Peyer's patch (tissue), 4 donors: ENCODE results near the gene FMN1. TPM values are rescaled to one million over a fixed set of nuclear protein-coding genes. Genes with fewer than 3 reads are reported as not detected.

Experiments
- DNase-seq, 3 donors: peaks; one replicate each; pipeline ENCODE4 v3.0.0-alpha.2; 2017 to 2019
- H3K27ac ChIP-seq, 4 donors: fragments of 200-600 bp; sonication (generic); one replicate each; pipeline ENCODE4 v1.5.1; 2016 to 2019
- H3K27me3 ChIP-seq, 2 donors: fragments of 200-600 bp; sonication (generic); one replicate each; pipeline ENCODE4 v1.5.1; 2019
- H3K36me3 ChIP-seq, 3 donors: fragments of 200-600 bp; sonication (generic); one replicate each; pipeline ENCODE4 v1.5.1; 2016 to 2019
- H3K4me1 ChIP-seq, 4 donors: fragments of 200-600 bp; sonication (generic); one replicate each; pipeline ENCODE4 v1.5.1; 2016 to 2019
- H3K4me3 ChIP-seq, 4 donors: fragments of 200-600 bp; sonication (generic); 1 replicate in 3 of 4; 2 replicates in 1 of 4; pipeline ENCODE4 v1.5.1; 2016 to 2019; ENCODE audit warnings: mild to moderate bottlenecking in 1 of 4
- H3K9me3 ChIP-seq, 4 donors: fragments of 200-600 bp; sonication (generic); one replicate each; pipeline ENCODE4 v1.5.1; 2016 to 2019; ENCODE audit warnings: mild to moderate bottlenecking in 1 of 4
- POLR2A ChIP-seq, 2 donors: fragments of 450-650 bp; IDR thresholded peaks; one replicate each; pipeline ENCODE4 v1.5.1; 2017; ENCODE audit warnings: antibody characterized with exemption in 2 of 2, mild to moderate bottlenecking in 2 of 2, moderate library complexity in 2 of 2
- total RNA-seq, 4 donors: library from RNA; depleted of rRNA; stranded (reverse); fragments of >200 nt; gene quantifications; one replicate each; pipeline ENCODE4 v1.1.0, GENCODE V29; 2016
- TF ChIP-seq, protein P1 (sequence below), 6 experiments: fragments of 450-650 bp in 4 of 6; fragments of 200-600 bp in 2 of 6; sonication (generic) in 1 of 6; IDR thresholded peaks; one replicate each; pipeline ENCODE4 v1.5.1; 2017 to 2019; ENCODE audit warnings: antibody characterized with exemption in 6 of 6, mild to moderate bottlenecking in 3 of 6, moderate library complexity in 1 of 6

FMN1 gene
- total RNA-seq, 4 donors from 2014 or later: 15.4 to 57.8 (median 29.1) TPM

DNA sequence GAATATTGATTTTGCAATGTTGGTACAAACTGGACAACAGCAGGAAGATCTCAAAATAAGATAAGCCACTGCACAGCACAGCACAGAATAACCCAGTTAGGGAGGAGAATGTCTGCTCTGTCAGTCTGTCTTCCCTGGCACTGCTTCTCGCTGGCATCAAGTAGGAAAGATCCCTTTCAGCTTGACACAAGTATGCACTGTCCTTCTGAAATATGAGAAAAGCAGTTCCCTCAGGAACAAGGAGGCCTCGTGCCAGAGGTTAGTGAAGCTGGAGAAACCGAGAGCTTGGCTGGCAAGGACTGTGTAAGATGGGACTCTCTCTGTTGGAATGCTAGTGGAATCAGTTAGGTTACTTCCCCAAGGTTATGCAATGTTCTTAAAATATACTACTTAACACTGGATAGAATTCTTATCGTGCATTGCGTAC is 59.1 kb downstream of the FMN1 start:
- TF ChIP-seq, protein P1, sequence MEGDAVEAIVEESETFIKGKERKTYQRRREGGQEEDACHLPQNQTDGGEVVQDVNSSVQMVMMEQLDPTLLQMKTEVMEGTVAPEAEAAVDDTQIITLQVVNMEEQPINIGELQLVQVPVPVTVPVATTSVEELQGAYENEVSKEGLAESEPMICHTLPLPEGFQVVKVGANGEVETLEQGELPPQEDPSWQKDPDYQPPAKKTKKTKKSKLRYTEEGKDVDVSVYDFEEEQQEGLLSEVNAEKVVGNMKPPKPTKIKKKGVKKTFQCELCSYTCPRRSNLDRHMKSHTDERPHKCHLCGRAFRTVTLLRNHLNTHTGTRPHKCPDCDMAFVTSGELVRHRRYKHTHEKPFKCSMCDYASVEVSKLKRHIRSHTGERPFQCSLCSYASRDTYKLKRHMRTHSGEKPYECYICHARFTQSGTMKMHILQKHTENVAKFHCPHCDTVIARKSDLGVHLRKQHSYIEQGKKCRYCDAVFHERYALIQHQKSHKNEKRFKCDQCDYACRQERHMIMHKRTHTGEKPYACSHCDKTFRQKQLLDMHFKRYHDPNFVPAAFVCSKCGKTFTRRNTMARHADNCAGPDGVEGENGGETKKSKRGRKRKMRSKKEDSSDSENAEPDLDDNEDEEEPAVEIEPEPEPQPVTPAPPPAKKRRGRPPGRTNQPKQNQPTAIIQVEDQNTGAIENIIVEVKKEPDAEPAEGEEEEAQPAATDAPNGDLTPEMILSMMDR (IDR thresholded peaks at IDR 0.05): no peak
- TF ChIP-seq POLR2A (IDR thresholded peaks at IDR 0.05): no peak
- H3K4me1 ChIP-seq: peaks cover 0 to 13% (median 0%) of the 10 kb centered on the region in 4 donors
- H3K9me3 ChIP-seq: no peaks in the 10 kb centered on the region
- H3K27ac ChIP-seq: no peak overlapping the region
- H3K36me3 ChIP-seq: no peaks in the 10 kb centered on the region
- DNase-seq: no peak
- H3K27me3 ChIP-seq: no peaks in the 10 kb centered on the region
- no peak overlapping the region for H3K4me3 ChIP-seq

DNA sequence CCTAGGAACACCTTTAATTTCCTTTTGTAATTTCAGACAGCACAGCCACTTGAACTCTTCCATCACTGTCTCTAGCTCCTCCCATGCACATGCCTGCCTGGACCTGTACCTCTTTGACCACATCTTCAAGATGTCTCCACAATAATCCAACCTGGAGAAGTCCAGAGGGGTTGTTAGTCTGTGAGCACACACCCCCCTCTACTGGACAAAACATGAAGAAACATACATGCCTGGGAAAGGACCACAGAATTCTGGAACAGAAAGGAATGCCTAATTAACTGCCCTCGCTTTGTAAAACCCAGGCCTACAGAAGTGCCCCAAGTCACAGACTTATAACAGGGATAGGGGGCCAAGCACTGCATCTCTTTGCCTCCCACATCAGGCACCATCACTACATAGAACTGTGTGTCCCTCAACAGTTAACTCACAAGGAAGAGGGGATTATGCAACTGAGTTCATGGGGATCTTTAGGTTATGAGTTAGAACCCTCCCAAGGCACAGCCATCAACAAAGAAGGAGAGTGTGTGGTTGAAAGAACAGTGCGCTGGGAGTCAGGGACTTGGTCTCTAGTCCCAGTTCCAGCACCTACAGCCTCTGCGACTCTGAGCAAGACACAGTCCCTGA is 61.7 kb downstream of the FMN1 start:
- Histone ChIP-seq H3K27ac (no peak overlapping the region), H3K9me3 (no peaks in the 10 kb centered on the region), H3K27me3 (no peaks in the 10 kb centered on the region), H3K4me1 (peaks cover 0 to 13% (median 0%) of the 10 kb centered on the region in 4 donors), H3K36me3 (no peaks in the 10 kb centered on the region), H3K4me3 (no peak overlapping the region)
- no peak for TF ChIP-seq POLR2A (IDR thresholded peaks at IDR 0.05)
- TF ChIP-seq, protein P1 (IDR thresholded peaks at IDR 0.05): peak in 5 of 6 experiments; percentile 17 to 78 (median 75)
- no peak for DNase-seq

DNA sequence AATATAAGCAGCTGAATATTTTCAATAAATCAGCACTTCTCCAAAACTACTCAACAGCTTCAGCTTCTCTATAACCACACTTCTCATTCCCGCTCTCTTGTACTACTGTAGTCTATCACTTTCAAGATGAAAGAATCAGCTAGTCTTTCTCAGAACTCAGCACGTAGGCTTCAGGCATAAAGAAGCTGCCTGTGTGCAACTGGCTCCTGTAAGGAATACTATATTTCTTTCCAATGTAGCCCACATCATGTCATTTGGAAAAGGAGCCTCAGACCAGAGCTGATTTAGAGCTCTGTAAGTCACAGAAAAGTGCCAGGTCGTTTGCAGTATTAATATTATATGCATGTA is 62.3 kb downstream of the FMN1 start:
- TF ChIP-seq POLR2A (IDR thresholded peaks at IDR 0.05): no peak
- TF ChIP-seq, protein P1 (IDR thresholded peaks at IDR 0.05): no peak
- H3K4me3 ChIP-seq: no peak overlapping the region
- H3K27ac ChIP-seq: no peak overlapping the region
- H3K9me3 ChIP-seq: no peaks in the 10 kb centered on the region
- DNase-seq: no peak
- H3K36me3 ChIP-seq: no peaks in the 10 kb centered on the region
- H3K4me1 ChIP-seq: peaks cover 0 to 13% (median 0%) of the 10 kb centered on the region in 4 donors
- no peaks in the 10 kb centered on the region for H3K27me3 ChIP-seq

DNA sequence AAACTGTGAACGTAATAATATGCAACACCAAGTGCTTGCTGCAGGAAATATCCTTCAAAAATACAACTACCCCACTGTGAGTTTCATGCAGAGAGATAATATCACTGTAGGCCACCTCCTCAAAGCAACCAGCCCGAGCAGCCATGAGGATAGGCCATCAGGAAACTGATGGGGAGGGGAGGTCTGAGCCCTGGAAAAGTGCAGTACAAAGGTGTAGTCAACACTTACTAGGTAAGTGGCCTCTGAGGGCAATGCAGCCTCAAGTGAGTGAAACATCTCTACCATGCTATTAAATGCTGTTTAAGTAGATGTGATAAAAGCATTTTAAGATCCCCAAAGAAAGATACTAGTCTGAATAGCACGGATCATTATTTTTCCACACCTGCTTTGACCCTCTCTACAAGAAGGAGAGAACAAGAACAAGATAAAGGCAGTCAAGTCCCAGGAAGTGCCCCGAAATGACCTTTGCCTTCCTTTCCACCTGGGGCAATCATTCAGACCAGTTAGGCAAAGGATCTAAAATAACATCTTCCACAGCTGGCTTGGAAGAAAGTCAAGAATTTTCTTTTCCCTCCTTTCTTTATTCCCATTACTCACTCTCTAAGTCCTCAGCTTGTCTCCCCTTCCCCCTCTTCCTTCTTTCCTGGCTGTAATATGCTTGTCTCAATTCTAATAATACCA is 62.8 kb downstream of the FMN1 start:
- TF ChIP-seq, protein P1 (IDR thresholded peaks at IDR 0.05): no peak
- no peak for TF ChIP-seq POLR2A (IDR thresholded peaks at IDR 0.05)
- DNase-seq: no peak

DNA sequence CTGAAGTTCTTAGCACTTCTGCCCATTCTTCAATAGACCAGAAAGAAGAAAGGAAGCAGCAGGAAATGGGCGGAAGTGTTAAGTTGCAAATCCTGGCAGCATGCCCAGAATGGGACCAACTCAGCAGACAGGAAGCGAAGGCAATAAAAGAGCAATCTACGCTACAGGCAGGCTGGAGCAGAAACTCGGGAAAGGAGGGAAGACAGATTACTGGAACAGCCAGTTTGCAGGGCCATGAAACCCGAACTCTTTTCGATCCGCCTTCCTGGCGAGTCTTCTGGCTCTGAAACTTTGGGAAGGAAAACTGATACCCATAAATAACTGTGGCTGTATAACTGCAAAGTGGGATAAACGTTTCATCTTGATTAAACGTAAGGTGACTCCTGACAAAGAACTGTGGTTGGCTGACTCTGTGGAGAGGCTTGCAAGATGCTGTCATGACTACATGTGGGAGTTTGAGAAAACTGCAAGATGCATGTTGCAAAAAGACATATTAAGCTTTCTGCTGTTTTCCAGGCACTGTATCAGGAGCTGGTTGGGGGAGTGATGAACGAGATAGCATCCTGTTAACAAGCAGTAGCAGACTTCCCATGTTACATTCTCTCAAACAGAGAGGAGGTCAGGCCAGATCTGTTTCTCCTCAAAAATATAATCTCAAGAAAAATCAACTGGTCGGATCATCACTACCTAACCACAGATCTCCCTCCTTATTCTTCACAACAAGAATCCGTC is 67.8 kb downstream of the FMN1 start:
- Histone ChIP-seq H3K36me3 (no peaks in the 10 kb centered on the region), H3K27me3 (no peaks in the 10 kb centered on the region), H3K27ac (peak overlapping the region in 2 of 4 donors; percentile 4 to 43), H3K4me1 (peaks cover 0 to 12% (median 0%) of the 10 kb centered on the region in 4 donors), H3K4me3 (no peak overlapping the region), H3K9me3 (no peaks in the 10 kb centered on the region)
- DNase-seq: peak in 2 of 3 donors; percentile 78 to 80
- no peak for TF ChIP-seq POLR2A (IDR thresholded peaks at IDR 0.05)
- TF ChIP-seq, protein P1 (IDR thresholded peaks at IDR 0.05): no peak

More for the DNA sequence above, 62.8 kb downstream of the FMN1 start:
- Histone ChIP-seq H3K27me3 (no peaks in the 10 kb centered on the region), H3K4me1 (peaks cover 0 to 18% (median 0%) of the 10 kb centered on the region in 4 donors), H3K27ac (no peak overlapping the region), H3K36me3 (no peaks in the 10 kb centered on the region), H3K9me3 (no peaks in the 10 kb centered on the region), H3K4me3 (no peak overlapping the region)
